ENCODE data around the gene MEMO1.

Gene MEMO1

DNA sequence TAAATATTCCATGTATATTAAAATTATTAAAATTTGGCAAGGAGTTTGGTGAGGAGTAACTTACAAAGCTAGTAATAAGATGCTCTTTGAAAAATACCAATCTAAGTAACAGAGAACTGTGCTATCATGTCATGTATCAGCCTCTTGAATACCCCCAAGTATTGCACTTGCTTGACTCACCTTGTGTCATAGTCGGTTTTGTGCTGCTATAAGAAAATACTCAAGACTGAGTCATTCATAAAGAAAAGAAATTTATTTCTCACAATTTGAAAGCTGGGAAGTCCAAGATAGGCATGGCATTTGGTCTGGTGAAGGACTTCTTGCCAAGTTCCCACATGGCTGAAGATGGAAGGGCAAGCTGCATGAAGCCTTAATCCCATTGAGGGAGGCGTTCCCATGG lies 179.2 kb downstream of the MEMO1 start:
- Histone ChIP-seq H3K27me3 (no peaks in the 10 kb centered on the region), H3K4me3 (ENCODE audit: low read depth, low read length) (no peak overlapping the region), H3K36me3 (no peaks in the 10 kb centered on the region), H3K9me3 (no peaks in the 10 kb centered on the region), H3K4me1 (no peaks in the 10 kb centered on the region)
- DNase-seq: no peak
- TF ChIP-seq, protein P1, sequence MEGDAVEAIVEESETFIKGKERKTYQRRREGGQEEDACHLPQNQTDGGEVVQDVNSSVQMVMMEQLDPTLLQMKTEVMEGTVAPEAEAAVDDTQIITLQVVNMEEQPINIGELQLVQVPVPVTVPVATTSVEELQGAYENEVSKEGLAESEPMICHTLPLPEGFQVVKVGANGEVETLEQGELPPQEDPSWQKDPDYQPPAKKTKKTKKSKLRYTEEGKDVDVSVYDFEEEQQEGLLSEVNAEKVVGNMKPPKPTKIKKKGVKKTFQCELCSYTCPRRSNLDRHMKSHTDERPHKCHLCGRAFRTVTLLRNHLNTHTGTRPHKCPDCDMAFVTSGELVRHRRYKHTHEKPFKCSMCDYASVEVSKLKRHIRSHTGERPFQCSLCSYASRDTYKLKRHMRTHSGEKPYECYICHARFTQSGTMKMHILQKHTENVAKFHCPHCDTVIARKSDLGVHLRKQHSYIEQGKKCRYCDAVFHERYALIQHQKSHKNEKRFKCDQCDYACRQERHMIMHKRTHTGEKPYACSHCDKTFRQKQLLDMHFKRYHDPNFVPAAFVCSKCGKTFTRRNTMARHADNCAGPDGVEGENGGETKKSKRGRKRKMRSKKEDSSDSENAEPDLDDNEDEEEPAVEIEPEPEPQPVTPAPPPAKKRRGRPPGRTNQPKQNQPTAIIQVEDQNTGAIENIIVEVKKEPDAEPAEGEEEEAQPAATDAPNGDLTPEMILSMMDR (IDR thresholded peaks at IDR 0.05; ENCODE audit: low read depth, low read length): no peak

DNA sequence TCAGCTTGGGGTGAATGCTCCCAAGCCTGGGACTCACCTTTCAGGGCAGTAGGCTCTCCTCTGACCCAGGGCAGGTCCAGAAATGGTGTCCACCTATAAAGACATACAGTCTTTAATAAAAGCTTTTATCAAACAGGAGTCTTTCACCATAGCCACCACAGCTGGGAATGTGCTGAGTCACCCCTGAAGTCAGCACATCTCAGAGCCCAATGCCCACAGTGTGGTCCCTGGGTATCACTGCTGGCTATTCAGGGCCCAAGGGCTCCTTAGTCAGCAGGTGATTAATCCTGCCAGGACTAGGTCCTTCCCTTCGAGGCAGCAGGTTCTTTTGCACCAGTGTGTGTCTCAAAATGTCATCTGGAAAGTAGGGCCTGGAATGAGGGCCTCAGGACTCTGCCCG lies 181.9 kb downstream of the MEMO1 start:
- Histone ChIP-seq H3K36me3 (no peaks in the 10 kb centered on the region), H3K4me1 (no peaks in the 10 kb centered on the region), H3K9me3 (no peaks in the 10 kb centered on the region), H3K4me3 (ENCODE audit: low read depth, low read length) (no peak overlapping the region), H3K27me3 (no peaks in the 10 kb centered on the region)
- no peak for DNase-seq
- TF ChIP-seq, protein P1 (IDR thresholded peaks at IDR 0.05; ENCODE audit: low read depth, low read length): no peak

DNA sequence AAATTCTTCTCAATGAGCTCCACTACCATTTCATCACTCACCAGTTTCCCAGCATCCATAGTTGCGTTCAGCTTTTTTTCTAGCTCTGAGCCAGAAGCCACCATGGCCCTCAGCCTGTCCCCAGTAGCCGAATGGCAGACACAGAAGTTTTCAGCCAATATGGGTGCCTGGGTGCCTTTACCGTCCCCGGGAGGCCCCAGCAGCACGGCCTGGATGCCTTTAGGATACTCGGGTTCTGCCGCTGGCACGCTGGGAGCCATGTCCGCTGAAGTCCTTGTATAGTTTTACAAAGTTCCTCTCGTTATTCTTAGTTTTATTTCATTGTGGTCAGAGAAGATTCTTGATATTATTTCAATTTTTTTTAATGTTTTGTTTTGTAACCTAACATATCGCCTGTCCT lies 187.2 kb downstream of the MEMO1 start:
- H3K4me1 ChIP-seq: no peaks in the 10 kb centered on the region
- no peak for DNase-seq
- no peaks in the 10 kb centered on the region for H3K36me3 ChIP-seq
- H3K27me3 ChIP-seq: no peaks in the 10 kb centered on the region
- no peak overlapping the region for H3K4me3 ChIP-seq (ENCODE audit: low read depth, low read length)
- no peaks in the 10 kb centered on the region for H3K9me3 ChIP-seq
- TF ChIP-seq, protein P1 (IDR thresholded peaks at IDR 0.05; ENCODE audit: low read depth, low read length): no peak

DNA sequence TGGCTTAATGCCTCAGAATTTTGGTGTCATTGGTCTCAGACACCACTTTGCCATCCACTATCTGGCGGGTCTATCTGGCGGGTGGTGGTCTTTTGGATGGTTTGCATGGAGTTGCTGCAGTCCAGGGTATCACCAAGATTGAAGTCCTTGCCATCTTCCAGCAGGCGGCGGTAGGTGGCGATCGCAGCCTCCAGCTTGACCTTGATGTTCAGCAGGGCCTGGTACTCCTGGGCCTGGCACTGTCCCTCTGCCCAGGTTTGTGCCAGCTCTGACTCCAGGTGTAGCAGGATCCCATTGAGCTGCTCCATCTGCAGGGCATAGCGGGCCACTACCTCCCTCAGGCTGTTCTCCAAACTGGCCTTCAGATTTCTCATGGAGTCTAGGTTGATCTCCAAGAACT lies 188.2 kb downstream of the MEMO1 start:
- no peaks in the 10 kb centered on the region for H3K4me1 ChIP-seq
- no peak overlapping the region for H3K4me3 ChIP-seq (ENCODE audit: low read depth, low read length)
- DNase-seq: no peak
- no peaks in the 10 kb centered on the region for H3K9me3 ChIP-seq
- H3K27me3 ChIP-seq: no peaks in the 10 kb centered on the region; the same call in 1 of the 2 replicates
- no peaks in the 10 kb centered on the region for H3K36me3 ChIP-seq
- TF ChIP-seq, protein P1 (IDR thresholded peaks at IDR 0.05; ENCODE audit: low read depth, low read length): no peak

Measured in BE2C (cell line).